ENCODE data around the gene TPP1.
A peak's percentile ranks its signal among the peaks of the same experiment; 100 is the strongest.

Gene TPP1

GRCh38 chr11:6623391-6624363 lies 4.5 kb upstream of the TPP1 start:
- Histone ChIP-seq H3K23ac (ENCODE audit: low read length in 2 of 2) (no peak overlapping the region), H4K8ac (ENCODE audit: low read length) (no peak overlapping the region), H2AFZ (ENCODE audit: low read depth, low read length) (no peak overlapping the region), H3K27me3 (ENCODE audit: control insufficient read depth in 1 of 2, insufficient read depth in 1 of 2, low read length in 2 of 2) (peaks cover 0 to 23% of the 10 kb centered on the region in 2 experiments), H3K4me3 (ENCODE audit: insufficient read depth in 1 of 2, low read depth in 1 of 2, low read length in 2 of 2) (no peak overlapping the region), H3K9me3 (ENCODE audit: control insufficient read depth, low read length) (no peaks in the 10 kb centered on the region), H2BK12ac (ENCODE audit: low read length in 2 of 2) (no peak overlapping the region), H2AK5ac (ENCODE audit: low read length, severe bottlenecking) (no peak overlapping the region), H2BK120ac (ENCODE audit: low read depth, low read length) (no peak overlapping the region), H3K36me3 (ENCODE audit: control insufficient read depth in 1 of 2, insufficient read depth in 2 of 2, low read depth in 1 of 2, low read length in 2 of 2) (peaks cover 7 to 38% of the 10 kb centered on the region in 2 experiments), H3K4me2 (ENCODE audit: low read length, poor library complexity, severe bottlenecking) (no peak overlapping the region), H3K4me1 (ENCODE audit: control insufficient read depth, insufficient read depth, low read depth, low read length) (peaks cover 2% of the 10 kb centered on the region), H3K18ac (ENCODE audit: low read depth in 1 of 2, low read length in 2 of 2) (no peak overlapping the region), H3K4ac (ENCODE audit: low read depth in 1 of 2, low read length in 2 of 2) (no peak overlapping the region), H2BK5ac (ENCODE audit: low read depth, low read length, poor library complexity, severe bottlenecking) (no peak overlapping the region), H2BK15ac (ENCODE audit: low read depth, poor library complexity, severe bottlenecking) (no peak overlapping the region), H3K27ac (ENCODE audit: low read length, poor library complexity, severe bottlenecking) (no peak overlapping the region), H3K14ac (ENCODE audit: low read length in 2 of 2) (no peak overlapping the region), H3K79me1 (replicated peaks; ENCODE audit: low read length, poor library complexity, severe bottlenecking) (peaks cover under 1% of the 10 kb centered on the region), H3K9ac (ENCODE audit: low read length) (no peak overlapping the region), H4K91ac (ENCODE audit: low read length) (peak overlapping the region; percentile 36)
- WGBS = 97% methylated on average over 31 of the region's 31 CpGs
- DNase-seq = no peak

GRCh38 chr11:6622261-6623171 lies 3.3 kb upstream of the TPP1 start:
- WGBS = 93% methylated on average over 24 of the region's 24 CpGs
- H3K23ac ChIP-seq (ENCODE audit: low read length in 2 of 2) = no peak overlapping the region
- no peak overlapping the region for H3K4me2 ChIP-seq (ENCODE audit: low read length, poor library complexity, severe bottlenecking)
- no peak overlapping the region for H3K4ac ChIP-seq (ENCODE audit: low read depth in 1 of 2, low read length in 2 of 2)
- H3K4me1 ChIP-seq (ENCODE audit: control insufficient read depth, insufficient read depth, low read depth, low read length) = peaks cover 11% of the 10 kb centered on the region
- no peak overlapping the region for H3K18ac ChIP-seq (ENCODE audit: low read depth in 1 of 2, low read length in 2 of 2)
- H4K8ac ChIP-seq (ENCODE audit: low read length) = no peak overlapping the region
- peaks cover 7 to 38% of the 10 kb centered on the region in 2 experiments for H3K36me3 ChIP-seq (ENCODE audit: control insufficient read depth in 1 of 2, insufficient read depth in 2 of 2, low read depth in 1 of 2, low read length in 2 of 2)
- H3K14ac ChIP-seq (ENCODE audit: low read length in 2 of 2) = no peak overlapping the region
- no peak overlapping the region for H3K27ac ChIP-seq (ENCODE audit: low read length, poor library complexity, severe bottlenecking)
- H3K9ac ChIP-seq (ENCODE audit: low read length) = no peak overlapping the region
- H2AK5ac ChIP-seq (ENCODE audit: low read length, severe bottlenecking) = no peak overlapping the region
- no peak overlapping the region for H4K91ac ChIP-seq (ENCODE audit: low read length)
- no peak overlapping the region for H2BK12ac ChIP-seq (ENCODE audit: low read length in 2 of 2)
- peaks cover 4% of the 10 kb centered on the region for H3K79me1 ChIP-seq (replicated peaks; ENCODE audit: low read length, poor library complexity, severe bottlenecking)
- no peak overlapping the region for H2BK120ac ChIP-seq (ENCODE audit: low read depth, low read length)
- no peak overlapping the region for H2BK5ac ChIP-seq (ENCODE audit: low read depth, low read length, poor library complexity, severe bottlenecking)
- H2AFZ ChIP-seq (ENCODE audit: low read depth, low read length) = no peak overlapping the region
- H3K27me3 ChIP-seq (ENCODE audit: control insufficient read depth in 1 of 2, insufficient read depth in 1 of 2, low read length in 2 of 2) = peaks cover 0 to 23% of the 10 kb centered on the region in 2 experiments
- no peak overlapping the region for H3K4me3 ChIP-seq (ENCODE audit: insufficient read depth in 1 of 2, low read depth in 1 of 2, low read length in 2 of 2)
- DNase-seq = no peak
- no peaks in the 10 kb centered on the region for H3K9me3 ChIP-seq (ENCODE audit: control insufficient read depth, low read length)
- peak overlapping the region; percentile 13 for H2BK15ac ChIP-seq (ENCODE audit: low read depth, poor library complexity, severe bottlenecking)

- Histone ChIP-seq H3K4me2 (ENCODE audit: low read length, poor library complexity, severe bottlenecking) (no peak overlapping the region), H2BK12ac (ENCODE audit: low read length in 2 of 2) (no peak overlapping the region), H3K4me1 (ENCODE audit: control insufficient read depth, insufficient read depth, low read depth, low read length) (peaks cover 18% of the 10 kb centered on the region), H3K9ac (ENCODE audit: low read length) (no peak overlapping the region), H3K27me3 (ENCODE audit: control insufficient read depth in 1 of 2, insufficient read depth in 1 of 2, low read length in 2 of 2) (peaks cover 0 to 18% of the 10 kb centered on the region in 2 experiments), H4K8ac (ENCODE audit: low read length) (no peak overlapping the region), H3K4ac (ENCODE audit: low read depth in 1 of 2, low read length in 2 of 2) (no peak overlapping the region), H2BK5ac (ENCODE audit: low read depth, low read length, poor library complexity, severe bottlenecking) (no peak overlapping the region), H3K18ac (ENCODE audit: low read depth in 1 of 2, low read length in 2 of 2) (no peak overlapping the region), H2BK15ac (ENCODE audit: low read depth, poor library complexity, severe bottlenecking) (no peak overlapping the region), H2AFZ (ENCODE audit: low read depth, low read length) (no peak overlapping the region), H3K79me1 (replicated peaks; ENCODE audit: low read length, poor library complexity, severe bottlenecking) (peaks cover 12% of the 10 kb centered on the region), H4K91ac (ENCODE audit: low read length) (no peak overlapping the region), H3K9me3 (ENCODE audit: control insufficient read depth, low read length) (no peaks in the 10 kb centered on the region), H3K4me3 (ENCODE audit: insufficient read depth in 1 of 2, low read depth in 1 of 2, low read length in 2 of 2) (no peak overlapping the region), H3K27ac (ENCODE audit: low read length, poor library complexity, severe bottlenecking) (no peak overlapping the region), H3K14ac (ENCODE audit: low read length in 2 of 2) (no peak overlapping the region), H3K23ac (ENCODE audit: low read length in 2 of 2) (no peak overlapping the region), H2AK5ac (ENCODE audit: low read length, severe bottlenecking) (no peak overlapping the region), H3K36me3 (ENCODE audit: control insufficient read depth in 1 of 2, insufficient read depth in 2 of 2, low read depth in 1 of 2, low read length in 2 of 2) (peaks cover 12 to 40% of the 10 kb centered on the region in 2 experiments), H2BK120ac (ENCODE audit: low read depth, low read length) (no peak overlapping the region)
- no peak for DNase-seq
- 96% methylated on average over 16 of the region's 16 CpGs for WGBS
Observed at GRCh38 chr11:6621711-6622211, 2.5 kb upstream of the TPP1 start.
